ENCODE data around the gene NAE1. TPM values are rescaled to one million over a fixed set of nuclear protein-coding genes. Genes with fewer than 3 reads are reported as not detected.
"Not testable (repeated sequence)": the region's sequence is repeated elsewhere in the genome, so short reads cannot be mapped to it uniquely, and the experiment has no call there.

Gene NAE1
- 42.4 TPM for total RNA-seq
- long read RNA-seq, transcript NAE1-204 (19 exons, 1,654 nt): minor isoform, 5 of 129 reads
- long read RNA-seq, transcript NAE1-201 (20 exons, 1,837 nt): major isoform, 95 of 129 reads
- long read RNA-seq, transcript NAE1-203 (21 exons, 1,909 nt): minor isoform, 6 of 129 reads
- long read RNA-seq, partial matches to known transcripts: 9 of 129 reads
- long read RNA-seq, other reads (novel, unspliced or antisense): 14 of 129 reads

DNA sequence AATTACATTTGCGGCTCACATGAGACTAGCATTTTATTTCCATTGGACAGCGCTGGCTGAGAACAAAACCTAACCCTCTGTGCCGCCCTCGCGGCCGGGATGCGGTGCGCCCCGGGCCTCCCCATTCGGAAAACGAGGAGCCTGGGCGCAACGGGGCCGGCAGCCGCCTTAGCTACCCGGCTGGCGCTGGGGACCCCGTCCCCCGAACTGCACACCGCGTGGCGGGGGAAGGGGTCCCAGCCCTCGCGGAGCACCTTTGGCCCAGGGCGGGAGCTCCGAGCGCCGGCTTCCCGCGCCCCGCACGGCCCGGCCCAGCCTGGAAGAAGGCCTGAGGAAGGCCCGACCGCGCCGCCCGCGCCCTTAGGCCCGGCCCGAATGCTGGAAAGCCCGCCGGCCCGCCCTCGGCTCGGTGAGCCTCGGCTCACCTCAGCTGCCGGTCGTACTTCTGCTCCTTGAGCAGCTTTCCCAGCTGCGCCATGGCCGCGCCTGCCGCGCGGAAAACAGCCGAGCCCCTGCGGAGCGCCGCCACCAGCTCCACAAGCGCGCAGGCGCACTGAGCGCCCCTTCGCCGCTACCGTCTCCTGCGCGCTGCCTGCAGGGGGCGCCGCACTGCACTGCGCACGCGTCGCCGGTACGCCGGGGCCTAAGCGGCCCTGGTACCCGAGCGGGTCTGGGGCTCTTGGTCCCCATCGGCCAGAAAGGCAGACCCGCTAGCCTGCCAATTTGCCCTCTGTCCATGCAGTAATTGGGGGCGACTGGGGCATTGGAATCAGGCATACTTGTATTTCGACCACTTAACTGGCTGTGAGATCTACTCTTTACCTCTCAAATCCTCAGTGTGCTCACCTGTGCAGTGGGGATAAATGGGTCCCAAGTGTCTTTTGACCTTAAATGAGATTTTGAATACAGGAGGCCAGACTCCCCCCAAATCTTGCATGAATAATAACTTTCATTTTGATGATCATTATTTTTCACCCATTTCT, at the start of gene NAE1:
NAE1 (minus strand) TSS at position 555 of the 983 bp plus-strand sequence; CDS start at position 478, 77 bp downstream.
- peak; percentile 96 for DNase-seq (ENCODE audit: low spot score)

DNA sequence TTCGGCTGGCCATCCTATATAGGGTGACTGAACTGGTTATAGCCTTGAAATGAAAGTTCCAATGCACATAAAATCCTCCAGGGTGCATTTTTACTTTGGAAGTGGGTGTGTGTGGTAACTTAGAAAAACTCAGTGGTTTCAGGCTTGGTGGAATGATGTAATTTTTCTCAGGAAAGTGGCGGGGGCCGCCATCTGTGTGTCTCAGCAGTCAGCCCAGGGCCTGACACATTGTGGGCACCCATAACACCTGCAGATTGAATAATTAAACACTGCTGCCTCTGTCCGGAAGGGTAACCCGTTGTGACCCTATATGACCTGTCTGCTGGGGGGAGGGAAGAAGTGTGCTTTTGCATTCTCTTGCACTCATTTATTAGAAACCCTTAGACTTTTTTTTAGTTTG, 47.3 kb upstream of the NAE1 start:
- no peak for DNase-seq (ENCODE audit: low spot score)

DNA sequence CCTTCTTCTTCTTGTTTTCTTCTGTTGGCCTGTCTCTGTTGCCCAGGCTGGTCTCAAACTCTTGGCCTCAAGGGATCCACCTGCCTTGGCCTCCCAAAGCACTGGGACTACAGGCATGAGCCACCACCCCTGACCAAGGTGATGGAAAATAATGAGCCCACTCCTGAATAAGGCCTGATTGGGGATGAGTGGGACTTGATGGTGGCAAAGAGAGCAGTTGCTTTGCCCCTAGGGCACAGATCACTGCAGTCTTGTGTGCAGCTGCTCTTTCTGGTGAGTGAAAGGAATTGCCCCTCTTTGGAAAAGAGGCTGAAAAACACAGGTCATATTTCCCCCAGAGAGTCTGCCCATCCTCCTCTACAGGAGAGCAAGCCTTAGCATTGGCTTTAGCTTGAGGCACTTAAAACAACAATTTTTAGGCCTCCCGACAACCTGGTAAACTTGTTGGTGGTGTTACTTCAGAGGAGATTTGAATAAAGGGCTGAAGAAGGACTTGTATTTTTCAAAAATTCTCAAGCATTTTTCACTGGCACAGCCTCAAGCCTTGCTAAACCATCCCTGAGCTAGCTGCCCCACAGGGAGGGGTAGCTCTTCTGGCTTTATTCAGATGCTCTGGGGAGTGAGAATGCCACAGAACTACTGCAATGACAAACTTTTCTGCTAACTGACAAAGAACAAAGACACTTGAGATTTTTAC, 43.5 kb upstream of the NAE1 start:
- DNase-seq (ENCODE audit: low spot score): no peak

DNA sequence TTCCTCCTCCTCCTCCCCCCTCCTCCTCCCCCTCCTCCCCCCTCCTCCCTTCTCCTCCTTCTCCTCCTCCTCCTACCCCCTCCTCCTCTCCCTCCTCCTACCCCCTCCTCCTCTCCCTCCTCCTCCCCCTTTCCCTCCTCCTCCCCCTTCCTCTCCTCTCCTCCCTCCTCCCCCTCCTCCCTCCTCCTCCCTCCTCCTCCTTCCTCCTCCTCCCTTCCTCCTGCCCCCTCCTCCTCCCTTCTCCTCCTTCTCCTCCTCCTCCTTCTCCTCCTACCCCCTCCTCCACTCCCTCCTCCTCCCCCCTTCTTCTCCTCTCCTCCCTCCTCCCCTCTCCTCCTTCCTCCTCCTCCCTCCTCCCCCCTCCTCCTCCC, 42.9 kb upstream of the NAE1 start:
- DNase-seq (ENCODE audit: low spot score): no peak

DNA sequence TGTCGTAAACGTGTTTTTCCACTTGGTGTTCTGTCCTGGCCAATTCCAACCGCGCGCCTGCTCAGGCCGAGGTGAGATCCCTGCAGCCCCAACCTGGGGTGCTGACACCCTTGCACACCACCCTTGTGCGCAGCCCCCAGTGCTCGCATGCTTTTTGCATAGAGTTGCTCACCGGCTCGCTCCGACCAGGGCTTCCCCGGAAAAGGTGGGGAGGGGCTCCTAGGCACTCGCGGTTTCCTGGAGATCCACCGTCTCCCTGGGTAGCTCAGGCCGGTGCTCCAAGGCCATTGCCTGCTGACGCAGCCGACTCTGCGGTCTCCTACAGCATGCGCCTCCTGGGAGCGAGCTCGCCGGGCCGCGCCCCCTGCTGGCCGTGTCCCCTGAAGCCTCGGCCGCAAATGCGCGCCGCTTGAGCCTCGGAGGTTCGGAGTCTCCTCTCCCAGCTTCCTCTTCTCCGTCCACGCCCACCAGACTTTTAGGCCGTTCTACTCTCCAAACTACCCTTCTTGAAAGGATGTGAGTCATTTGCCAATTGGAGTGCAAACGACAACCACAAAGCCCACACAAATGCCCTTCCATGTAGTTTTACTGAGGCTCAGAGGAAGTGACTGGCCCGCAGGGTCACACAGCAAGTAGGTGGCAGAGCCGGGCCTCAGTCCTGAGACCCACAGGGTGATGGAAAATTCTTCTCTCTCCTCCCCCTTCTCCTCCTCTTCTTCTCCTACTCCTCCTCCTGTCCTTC, 42.3 kb upstream of the NAE1 start:
- DNase-seq (ENCODE audit: low spot score): peak; percentile 97

DNA sequence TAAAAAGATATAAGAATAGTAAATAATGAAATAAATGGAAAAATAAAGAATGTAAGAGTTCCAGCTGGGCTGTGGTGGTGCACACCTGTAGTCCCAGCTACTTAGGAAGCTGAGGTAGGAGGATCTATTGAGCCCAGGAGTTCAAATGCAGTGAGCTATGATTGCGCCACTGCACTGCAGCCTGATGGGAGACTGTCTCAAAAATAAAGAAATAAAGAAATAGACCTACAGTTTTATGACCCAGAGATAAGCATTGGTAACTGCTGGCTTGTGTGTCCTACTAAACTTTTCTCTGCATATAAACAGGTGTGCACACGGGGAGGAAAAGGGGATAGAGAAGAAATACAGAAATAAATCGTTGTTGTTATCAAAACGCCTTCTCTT, 41.8 kb upstream of the NAE1 start:
- no peak for DNase-seq (ENCODE audit: low spot score)

DNA sequence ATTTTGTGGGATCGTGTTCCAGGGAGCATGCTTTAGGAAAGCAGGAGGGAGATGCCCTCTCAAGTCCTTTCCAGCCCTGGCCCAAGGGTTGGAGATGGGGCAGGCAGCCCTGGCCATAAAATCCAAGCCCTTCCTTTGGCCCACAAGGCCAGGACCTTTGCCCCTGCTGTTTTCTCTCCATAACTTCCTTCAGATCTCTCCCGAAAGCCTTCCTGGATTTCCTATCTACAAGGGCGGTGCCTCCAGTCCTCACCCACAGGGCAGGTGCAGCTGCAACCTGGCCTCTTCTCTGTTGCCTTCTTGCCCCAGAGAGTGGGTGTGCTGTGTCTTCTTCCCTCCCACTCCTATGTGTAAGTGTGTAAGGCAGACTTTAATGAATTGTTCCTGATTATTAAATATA, 41.1 kb upstream of the NAE1 start:
- DNase-seq (ENCODE audit: low spot score): no peak

DNA sequence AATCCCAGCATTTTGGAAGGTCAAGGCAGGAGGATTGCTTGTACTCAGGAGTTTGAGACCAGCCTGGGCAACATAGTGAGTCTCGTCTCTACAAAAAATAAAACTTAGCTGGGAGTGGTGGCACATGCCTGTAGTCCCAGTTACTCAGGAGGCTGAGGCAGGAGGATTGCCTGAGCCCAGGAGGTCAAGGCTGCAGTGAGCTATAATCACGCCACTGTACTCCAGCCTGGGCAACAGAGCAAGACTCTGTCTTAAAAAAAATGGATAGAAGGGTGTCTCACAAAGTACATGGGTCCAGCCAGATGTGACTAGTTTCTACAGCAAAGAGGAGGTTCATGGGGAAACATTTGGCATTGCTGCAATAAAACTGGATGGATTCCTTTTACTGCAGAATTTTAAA, 40.6 kb upstream of the NAE1 start:
- not testable (repeated sequence) for DNase-seq (ENCODE audit: low spot score)

DNA sequence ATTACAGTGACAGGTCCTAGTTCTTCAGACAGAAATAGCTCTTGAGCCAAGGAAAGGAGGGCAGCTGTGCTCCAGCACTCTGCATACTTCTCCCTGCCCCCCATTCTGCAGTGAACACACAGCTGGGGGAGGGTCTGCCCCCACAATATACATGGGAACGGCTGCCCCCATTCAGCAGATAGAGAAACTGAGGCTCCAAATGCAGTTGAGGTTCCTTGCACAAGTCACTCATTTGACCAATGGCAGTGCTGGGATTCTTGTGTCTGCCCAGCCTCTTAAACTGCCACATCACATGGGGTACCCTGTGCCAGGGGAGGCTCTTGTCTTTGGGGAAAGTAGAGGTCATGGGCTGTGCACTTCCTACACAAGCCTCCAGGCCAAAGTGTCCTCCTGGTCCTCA, 38.6 kb upstream of the NAE1 start:
- DNase-seq (ENCODE audit: low spot score): no peak

DNA sequence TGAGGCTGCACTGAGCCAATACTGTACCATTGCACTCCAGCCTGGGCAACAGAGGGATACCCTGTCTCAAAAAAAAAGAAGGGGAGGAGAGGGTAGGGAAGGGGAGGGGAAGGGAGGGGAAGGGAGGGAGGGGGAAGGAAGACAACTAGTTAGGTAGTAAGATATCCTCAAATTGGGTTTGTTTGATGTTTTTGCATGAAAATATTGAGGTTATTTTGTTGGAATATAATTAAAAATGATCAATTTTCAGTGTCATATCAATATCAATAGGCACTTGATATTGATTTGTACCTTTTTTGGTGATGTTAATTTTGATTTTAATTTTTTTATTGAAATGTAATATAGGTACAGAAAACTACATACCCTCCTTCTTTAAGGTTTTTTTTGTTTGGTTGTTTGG, 32.9 kb upstream of the NAE1 start:
- no peak for DNase-seq (ENCODE audit: low spot score)

DNA sequence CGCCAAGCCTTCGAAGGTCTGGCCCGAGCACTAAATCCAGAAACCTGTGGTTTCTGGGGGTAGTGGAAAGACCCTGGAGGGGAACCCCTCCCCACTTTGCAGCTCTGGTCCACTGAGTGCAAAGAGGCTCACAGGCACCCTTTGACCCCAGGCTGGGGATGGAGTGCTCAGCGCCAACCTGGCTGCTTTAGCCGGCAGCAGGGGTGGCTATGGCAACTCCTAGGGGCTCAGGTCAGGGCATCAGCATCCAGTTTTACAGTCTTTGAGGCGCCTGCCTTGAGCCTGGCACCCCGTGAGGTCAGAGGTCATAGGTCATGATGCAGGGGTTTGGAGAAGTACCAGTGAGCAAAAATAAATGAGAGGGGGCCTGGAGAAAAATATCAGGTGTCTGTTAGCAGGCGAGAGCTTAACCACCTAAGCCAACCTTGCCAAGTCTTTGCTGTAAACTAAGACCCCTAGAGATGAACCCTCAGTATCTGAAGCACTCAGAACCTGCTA, 31.3 kb upstream of the NAE1 start:
- no peak for DNase-seq (ENCODE audit: low spot score)

DNA sequence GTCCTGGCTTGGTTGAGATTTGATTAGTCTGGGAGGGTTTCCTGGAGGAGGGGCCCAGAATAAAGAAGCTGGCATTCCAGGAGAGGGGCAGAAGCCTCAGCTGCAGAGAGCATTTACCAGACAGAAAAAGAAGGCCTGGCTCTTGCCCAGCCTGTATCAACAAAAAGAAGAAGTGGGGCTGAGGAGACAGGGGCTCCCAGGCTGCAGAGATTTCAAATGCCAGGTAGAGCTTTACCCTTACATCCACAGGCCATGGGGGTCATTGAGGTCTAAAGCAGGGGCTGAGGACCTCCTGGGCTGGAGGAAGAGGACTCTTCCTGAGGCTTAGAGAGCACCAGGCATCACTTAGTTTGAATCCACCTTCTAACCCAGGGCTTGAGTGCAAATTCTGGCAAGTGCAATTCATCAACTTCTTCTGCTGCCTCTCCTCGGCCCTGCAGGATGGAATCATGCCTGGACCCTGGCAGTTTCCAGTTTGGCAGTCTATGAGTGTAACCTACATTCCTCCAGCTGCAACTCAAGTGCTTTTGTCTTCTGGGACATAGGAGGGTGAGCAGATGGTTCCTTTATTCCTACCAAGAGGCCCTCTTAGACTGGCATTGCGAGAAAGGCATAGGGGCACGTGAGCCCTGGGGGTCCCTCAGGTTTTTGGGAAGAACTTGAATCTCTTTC, 28.8 kb upstream of the NAE1 start:
- no peak for DNase-seq (ENCODE audit: low spot score)

DNA sequence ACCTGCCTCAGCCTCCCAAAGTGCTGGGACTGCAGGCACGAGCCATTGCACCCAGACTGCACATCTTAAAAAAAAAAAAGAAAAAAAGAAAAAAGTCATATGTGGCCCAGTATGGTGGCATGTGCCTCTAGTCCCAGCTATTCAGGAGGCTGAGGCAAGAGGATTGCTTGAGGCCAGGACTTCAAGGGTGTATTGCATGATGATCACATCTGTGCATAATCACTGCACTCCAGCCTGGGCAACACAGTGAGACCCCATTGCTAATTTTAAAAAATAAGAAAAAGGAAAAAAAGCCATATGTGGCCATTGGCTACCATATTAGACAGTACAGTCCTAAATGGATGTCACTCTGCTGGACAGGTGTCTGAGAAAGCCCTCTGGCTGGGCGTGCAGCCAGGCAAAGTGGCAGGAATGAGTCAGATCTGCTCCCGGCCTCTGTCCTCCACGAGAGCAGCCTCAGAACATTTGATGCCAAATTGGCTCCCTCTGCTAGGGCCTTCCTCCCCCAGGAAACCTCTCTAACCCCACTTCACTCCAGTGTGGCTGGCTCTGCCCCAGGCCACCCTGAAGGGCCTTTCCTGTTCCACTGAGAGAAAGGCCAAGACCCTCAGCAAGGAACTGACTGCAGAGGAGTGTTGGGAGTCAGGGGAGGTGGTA, 28.1 kb upstream of the NAE1 start:
- no peak for DNase-seq (ENCODE audit: low spot score)

DNA sequence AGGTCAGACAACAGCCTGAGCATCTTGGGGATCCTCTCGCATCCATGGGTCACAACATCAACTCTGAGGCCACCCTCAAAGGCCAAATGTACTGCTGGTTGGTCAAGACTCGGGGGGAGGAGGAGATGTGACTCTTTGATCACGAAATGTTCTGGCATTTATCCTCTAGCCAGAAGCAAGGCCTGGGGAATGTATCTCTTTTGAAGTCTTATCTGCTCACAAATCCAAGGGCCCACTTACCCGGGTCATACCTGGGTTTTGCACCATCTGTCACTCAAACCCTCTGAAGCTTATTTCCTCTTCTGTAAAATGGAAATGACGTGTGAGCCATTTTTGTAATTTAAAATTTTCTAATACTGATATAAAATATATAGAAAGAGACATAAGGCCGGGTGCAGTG, 26.7 kb upstream of the NAE1 start:
- DNase-seq (ENCODE audit: low spot score): no peak

DNA sequence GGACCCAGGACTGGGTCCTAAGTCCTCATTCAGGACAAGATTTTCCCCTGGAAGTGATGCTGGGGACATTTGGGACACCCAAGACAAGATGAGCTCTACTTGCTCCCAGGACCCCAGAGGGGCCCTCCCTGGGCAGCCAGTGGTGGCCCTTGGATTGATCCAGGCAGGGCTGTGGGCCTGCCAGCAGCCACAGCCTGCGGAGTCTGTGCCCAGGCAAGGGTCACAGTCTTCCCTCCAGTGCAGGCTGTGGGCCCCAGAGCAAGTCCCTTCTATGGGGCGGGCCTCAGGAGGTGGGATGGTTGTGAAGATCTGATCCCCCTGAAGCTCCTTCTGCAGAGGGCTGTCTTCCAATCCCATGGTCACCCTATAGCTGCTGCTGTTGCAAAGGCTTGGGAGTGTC, 26.0 kb upstream of the NAE1 start:
- DNase-seq (ENCODE audit: low spot score): no peak

DNA sequence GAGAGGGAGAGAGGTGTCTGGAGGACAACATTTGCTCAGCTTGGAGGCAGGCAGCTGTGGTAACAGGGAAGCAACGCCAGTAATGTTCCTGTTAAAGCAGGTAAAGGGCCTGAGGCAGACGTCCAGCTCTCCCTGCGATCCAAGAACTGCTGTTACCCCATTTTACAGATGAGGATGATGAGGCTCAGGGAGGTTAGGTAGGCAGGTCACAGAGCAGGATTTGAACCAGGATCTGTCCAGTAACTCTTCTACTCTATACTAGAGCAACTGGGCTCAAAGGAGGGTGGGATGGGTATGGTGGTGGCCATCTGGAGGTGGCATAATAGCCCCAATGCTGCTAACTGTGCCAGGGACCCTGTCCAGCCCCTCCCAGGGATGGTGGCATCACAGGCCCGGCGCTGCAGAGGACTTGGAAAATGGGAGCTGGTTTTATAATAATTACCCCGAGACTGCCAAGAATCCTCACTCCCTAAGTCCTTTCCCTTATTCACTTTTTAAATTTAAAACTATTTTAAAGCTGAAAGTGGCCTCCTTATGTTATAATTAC, 25.5 kb upstream of the NAE1 start:
- no peak for DNase-seq (ENCODE audit: low spot score)

DNA sequence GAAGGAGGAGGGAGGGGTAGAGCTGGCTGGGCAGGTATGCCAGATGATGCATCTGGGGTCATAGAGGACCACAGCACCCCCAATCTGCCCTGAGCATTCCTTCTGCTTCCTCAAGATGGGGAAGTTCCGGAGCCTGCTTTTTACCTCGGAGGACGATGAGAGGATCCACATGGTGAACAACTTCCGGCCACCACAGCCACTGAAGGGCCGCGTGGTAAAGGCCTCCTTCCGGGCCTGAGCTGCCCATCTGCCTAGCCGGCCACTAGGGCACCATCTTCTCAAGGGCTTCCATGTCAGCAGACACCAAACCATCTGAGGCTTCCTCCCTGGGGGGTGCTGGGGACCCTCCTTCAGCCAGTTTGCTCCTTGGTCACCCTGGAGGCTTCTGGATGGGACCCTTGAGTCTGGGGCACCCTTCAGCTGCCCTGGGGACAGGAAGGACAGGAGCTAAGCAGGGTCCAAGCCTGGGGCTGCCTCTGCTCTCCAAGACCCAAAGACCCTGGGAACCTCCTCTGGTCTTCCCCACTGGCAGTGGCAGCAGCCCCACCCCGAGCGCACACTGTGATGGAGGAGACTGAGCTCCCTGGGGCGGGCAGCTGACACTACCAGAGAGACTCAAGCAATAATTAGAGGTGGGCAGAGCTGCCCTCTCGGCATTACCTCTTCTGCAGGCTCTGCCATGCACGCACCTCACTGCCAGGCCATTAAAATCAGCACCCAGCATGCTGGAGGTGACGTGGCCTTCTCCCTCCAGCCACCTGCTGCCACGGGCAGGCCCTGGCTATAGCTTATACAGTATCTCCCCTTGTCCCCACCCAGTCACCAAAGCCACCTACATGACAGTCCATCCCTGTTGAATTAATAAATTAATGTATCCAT, 22.7 kb upstream of the NAE1 start:
- DNase-seq (ENCODE audit: low spot score): no peak

DNA sequence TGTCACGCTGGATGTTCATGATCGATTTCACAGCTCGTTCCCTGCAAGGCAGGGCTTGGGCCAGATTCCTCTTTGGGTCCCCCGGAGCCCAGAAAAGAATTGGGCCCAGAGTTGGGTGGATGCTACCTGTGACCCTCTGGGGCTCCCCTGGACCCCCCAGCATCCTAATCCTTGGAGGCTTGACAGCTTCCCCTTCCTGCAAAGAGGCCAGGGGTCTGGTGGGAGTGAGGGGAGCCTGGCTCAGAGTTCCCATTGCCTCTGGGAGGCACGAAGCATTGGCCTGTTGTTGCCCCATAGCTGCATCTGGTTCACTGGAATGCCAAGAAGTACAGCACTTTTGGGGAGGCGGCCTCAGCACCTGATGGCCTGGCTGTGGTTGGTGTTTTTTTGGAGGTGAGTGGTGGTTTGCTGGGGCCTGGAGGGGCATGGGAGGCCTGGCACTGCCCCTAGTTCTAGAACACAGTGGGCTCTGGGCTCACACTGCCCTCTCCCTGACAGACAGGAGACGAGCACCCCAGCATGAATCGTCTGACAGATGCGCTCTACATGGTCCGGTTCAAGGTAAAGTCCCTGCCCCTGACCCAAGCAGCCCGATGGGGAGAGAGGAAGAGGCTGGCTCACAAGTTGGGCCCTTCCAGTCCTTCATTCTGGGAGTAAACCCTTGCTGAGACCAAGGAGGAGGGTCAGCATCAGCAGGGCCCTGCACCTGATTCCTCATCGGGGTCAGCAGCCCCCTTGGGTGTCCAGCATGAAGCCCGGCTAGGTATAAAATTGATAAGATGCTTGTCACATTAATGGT, 20.6 kb upstream of the NAE1 start:
- no peak for DNase-seq (ENCODE audit: low spot score)

Data from mesenteric fat pad (tissue), 1 donor.